Bronchial epithelial cell (primary cell): Measurements from ENCODE around the gene TNIP2. TPM values are rescaled to one million over a fixed set of nuclear protein-coding genes. Genes with fewer than 3 reads are reported as not detected.

Experiments used
- DNase-seq: peaks from one replicate; pipeline ENCODE4 v3.0.0-alpha.2; 2010; ENCODE audit warnings: low read depth
- FAIRE-seq: peaks from 2 replicates; lab custom pipeline; 2011; peaks lifted over from hg19 to GRCh38; lab: Jason Lieb, UNC
- H3K27me3 ChIP-seq: 2 replicates; pipeline ENCODE4 v1.5.1; 2011; ENCODE audit warnings: low read length; ENCODE audit not compliant: control insufficient read depth, insufficient read depth
- H3K36me3 ChIP-seq: 2 replicates; pipeline ENCODE4 v1.5.1; 2011; ENCODE audit warnings: low read length; ENCODE audit not compliant: control insufficient read depth, insufficient read depth
- H3K4me3 ChIP-seq: 2 replicates; pipeline ENCODE4 v1.5.1; 2011; ENCODE audit warnings: mild to moderate bottlenecking, low read depth, low read length, control low read depth
- total RNA-seq: library from RNA; depleted of rRNA; stranded (reverse); fragments of >200 nt; gene quantifications from 2 replicates; pipeline ENCODE4 v1.2.1, GENCODE V29; 2014
- TF ChIP-seq, protein P1 (sequence below): IDR thresholded peaks from 2 replicates; pipeline ENCODE4 v1.5.1; 2011; ENCODE audit warnings: mild to moderate bottlenecking, moderate library complexity, low read length, control low read depth, inconsistent platforms; ENCODE audit not compliant: insufficient read depth, severe bottlenecking

The TNIP2 gene
- total RNA-seq, 1 donor from 2014 or later: 64.5 TPM

DNA sequence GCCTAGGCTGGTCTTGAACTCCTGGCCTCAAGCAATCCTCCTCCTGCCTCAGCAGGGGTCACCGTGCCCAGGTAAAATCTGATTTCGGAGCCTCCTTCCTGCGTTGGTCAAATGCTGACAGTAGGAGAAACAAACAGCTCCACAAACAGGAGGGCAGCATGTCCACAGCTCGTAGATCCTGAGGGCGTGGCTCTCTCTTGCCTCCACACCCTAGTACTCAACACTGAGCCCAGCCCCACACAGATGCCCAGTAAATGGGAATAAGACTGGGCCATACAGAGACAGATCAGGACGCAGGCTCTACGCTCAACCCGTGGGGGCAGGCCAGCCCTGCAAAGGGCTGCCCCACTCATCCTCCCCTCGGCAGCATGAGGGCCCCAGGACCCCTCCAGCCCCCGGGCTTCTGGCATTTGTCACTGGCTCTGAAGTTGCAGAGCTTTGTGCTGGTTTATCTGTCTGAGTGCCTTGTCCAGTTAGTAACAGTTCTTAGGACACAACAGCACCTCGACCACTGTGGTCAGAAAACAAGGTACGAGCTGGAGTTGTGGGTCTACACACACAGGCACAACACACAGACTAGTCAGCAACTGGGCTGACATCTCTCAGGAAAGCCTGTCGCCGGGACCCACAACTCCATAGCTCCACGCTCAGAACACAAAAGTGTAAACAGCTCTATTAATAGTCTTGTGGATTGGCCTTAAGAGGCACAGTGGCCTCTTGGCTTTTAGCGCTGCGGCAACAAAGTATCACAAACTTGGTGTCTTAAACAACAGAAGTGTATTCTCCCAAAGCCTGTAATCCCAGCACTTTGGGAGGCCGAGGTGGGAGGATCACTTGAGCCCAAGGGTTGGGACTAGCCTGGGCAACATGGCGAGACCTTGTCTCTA lies 5.2 kb downstream of the TNIP2 start:
- no peak overlapping the region for H3K4me3 ChIP-seq
- DNase-seq (no peak), FAIRE-seq (no peak)
- no peaks in the 10 kb centered on the region for H3K27me3 ChIP-seq
- TF ChIP-seq, protein P1, sequence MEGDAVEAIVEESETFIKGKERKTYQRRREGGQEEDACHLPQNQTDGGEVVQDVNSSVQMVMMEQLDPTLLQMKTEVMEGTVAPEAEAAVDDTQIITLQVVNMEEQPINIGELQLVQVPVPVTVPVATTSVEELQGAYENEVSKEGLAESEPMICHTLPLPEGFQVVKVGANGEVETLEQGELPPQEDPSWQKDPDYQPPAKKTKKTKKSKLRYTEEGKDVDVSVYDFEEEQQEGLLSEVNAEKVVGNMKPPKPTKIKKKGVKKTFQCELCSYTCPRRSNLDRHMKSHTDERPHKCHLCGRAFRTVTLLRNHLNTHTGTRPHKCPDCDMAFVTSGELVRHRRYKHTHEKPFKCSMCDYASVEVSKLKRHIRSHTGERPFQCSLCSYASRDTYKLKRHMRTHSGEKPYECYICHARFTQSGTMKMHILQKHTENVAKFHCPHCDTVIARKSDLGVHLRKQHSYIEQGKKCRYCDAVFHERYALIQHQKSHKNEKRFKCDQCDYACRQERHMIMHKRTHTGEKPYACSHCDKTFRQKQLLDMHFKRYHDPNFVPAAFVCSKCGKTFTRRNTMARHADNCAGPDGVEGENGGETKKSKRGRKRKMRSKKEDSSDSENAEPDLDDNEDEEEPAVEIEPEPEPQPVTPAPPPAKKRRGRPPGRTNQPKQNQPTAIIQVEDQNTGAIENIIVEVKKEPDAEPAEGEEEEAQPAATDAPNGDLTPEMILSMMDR: no peak
- H3K36me3 ChIP-seq: peaks cover 15% of the 10 kb centered on the region

DNA sequence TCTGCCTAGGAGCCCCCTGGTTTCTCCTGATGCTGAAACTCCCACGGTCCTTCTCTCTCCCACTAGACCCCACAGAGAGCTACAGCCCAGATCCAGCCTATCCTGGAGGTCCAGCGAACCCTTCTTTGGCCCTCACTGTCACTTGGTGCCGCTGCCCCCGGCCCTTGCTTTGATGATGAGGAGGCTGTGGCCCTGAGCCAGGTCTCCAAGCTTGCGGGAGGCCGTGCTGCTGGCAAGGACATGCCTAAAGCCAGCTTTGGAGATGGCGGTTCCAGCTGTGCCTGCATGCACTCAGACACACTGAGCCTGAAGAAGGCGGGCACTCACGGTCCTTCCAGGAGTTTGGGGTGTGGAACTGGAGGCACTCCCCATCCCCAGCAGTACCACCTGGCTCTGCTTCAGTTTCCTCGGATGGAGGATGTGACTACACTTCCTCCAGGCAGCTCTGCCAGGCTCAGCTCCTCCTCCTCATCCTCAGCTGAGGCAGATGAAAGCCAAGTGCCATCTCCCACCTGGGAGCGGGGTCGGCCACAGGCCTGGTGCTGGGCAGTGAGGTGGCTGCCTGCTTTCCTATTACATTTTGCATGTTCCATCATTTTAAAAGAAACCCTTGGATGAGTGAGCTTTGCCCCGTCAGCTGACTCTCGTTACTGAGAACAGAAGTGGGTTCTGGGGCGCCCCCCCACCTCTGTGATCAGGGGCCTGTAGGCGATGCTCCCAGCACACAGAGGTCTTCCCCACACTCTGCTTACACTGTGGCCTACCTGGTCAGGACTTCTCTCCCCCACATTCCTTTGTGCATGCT lies 9.0 kb downstream of the TNIP2 start:
- TF ChIP-seq, protein P1: no peak
- H3K4me3 ChIP-seq: no peak overlapping the region
- no peak for FAIRE-seq
- peaks cover 29% of the 10 kb centered on the region for H3K36me3 ChIP-seq
- no peak for DNase-seq
- no peaks in the 10 kb centered on the region for H3K27me3 ChIP-seq

DNA sequence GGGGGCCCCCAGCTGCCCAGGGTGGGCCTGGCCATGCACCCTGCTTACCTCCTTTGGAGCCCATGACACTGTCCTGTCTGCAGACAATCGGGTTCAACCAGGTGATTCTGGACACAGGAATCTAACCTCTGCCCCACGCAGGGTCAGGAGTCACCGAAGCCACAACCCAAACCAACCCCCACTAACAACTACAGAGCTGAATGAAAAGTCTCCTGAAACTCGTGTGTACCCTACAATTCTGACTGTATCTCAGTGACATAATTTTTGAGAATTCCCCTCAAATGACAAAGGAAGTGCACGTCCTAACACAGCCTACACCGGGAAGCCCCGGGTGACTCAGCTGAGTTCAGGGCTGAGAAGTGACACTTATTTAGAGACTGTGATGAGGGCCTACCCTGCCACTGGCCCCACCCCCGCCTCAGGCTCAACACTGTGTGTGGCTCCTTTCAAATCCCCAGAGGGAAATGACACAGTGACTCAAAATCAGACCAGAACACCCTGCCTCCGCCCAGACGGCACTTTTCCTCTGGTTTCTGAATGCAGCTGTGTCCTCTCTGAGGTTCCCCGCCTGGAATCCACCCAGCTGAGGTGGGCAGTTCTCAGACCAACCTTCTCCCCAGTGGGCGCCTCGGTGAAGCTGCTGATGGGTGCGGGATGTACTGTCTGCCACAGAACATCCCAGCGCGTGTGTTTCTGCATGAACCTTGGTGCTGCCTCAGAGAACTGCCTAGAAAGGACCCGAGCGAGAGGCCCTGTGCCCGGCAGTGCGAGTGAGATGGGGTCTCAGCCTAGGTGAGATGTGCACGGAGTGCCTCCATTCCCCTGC lies 9.9 kb downstream of the TNIP2 start:
- H3K27me3 ChIP-seq: no peaks in the 10 kb centered on the region
- H3K4me3 ChIP-seq: no peak overlapping the region
- H3K36me3 ChIP-seq: peaks cover 29% of the 10 kb centered on the region
- TF ChIP-seq, protein P1: no peak
- FAIRE-seq (peak; percentile 84), DNase-seq (peak; percentile 84)

DNA sequence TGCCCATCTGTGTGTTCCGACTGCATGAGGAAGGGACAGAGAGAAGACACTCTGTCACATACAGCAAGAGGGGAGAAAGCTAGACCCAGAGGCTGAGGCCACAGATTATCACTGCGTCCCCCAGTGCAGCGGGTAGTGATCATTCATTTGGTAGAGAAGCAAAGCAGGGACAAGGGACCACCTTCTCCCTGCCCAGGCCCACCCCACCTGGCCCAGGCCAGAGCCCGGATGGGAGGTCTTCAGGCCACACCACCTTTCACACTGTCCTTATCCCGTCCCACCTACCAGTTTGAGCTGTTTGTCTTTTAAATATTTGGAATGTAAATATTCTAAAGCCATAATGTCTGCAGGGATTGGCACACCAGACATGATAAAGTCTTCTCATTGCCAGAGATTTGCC lies 10.6 kb downstream of the TNIP2 start:
- no peak for DNase-seq
- TF ChIP-seq, protein P1: no peak
- no peak for FAIRE-seq
- peaks cover 27% of the 10 kb centered on the region for H3K36me3 ChIP-seq
- H3K4me3 ChIP-seq: no peak overlapping the region
- H3K27me3 ChIP-seq: no peaks in the 10 kb centered on the region

DNA sequence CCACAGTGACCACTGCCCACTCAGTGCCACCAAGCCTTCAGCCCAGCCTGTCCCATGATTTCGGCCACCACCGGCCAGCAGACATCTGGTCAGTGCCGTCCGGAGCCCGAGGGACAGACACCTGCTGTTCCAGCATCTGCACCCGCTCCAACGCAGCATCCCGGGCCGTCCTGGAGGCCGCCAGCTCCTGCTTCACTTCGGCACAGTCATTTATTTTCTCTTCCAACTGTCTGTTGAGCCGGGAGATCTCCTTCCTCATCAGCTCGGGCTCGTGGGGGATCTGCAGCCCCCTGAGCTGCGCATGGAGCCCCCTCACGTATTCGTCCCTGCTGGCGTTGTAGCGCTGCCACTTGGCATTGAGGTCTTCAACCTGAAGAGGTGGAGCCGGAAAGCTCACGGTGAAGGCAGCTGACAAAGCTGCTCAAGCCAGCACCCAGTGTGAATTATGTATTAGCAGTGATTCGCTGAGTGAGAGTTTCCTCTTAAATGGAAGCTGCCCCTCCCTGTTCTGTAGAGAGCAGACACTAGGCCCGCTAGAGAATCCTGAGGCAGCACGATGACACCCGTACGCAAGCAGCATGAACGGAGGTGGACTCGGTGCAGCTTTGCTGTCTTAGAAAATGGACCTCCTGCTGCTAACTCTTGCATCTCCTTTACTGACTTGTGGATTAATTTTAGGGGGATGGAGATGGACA lies 11.4 kb downstream of the TNIP2 start:
- no peak for FAIRE-seq
- Histone ChIP-seq H3K27me3 (no peaks in the 10 kb centered on the region), H3K4me3 (no peak overlapping the region), H3K36me3 (peaks cover 27% of the 10 kb centered on the region)
- TF ChIP-seq, protein P1: no peak
- DNase-seq: no peak
